SKM-1 treated with dmso at 0.1 percent for 144 hours (cell line): ENCODE measurements around the gene TRA2B.

ENCODE experiments used
- DNase-seq: peaks from one replicate; lab custom pipeline; 2025; ENCODE audit not compliant: unreplicated experiment; lab: John Stamatoyannopoulos, UW

Gene TRA2B

GRCh38 chr3:185937689-185938374 is at the start of gene TRA2B:
Gene TRA2B, minus strand, starts transcription at chr3:185938014. Its CDS starts 154 bp downstream, at chr3:185937860.
- DNase-seq, result peak; percentile 99

GRCh38 chr3:185986198-185986777 is 48.5 kb upstream of the TRA2B start:
- no peak for DNase-seq

GRCh38 chr3:185984203-185984602 is 46.4 kb upstream of the TRA2B start:
- no peak for DNase-seq

GRCh38 chr3:185983495-185984141 is 45.8 kb upstream of the TRA2B start:
- DNase-seq, result peak; percentile 58

- no peak for DNase-seq
Observed at GRCh38 chr3:185982632-185983031, 44.8 kb upstream of the TRA2B start.

- DNase-seq, result no peak
Observed at GRCh38 chr3:185981621-185982020, 43.8 kb upstream of the TRA2B start.

GRCh38 chr3:185979721-185980121 is 41.9 kb upstream of the TRA2B start:
- DNase-seq, result no peak

GRCh38 chr3:185978516-185978915 is 40.7 kb upstream of the TRA2B start:
- no peak for DNase-seq

- no peak for DNase-seq
Observed at GRCh38 chr3:185977679-185978040, 39.8 kb upstream of the TRA2B start.

GRCh38 chr3:185976977-185977678 is 39.3 kb upstream of the TRA2B start:
- peak; percentile 70 for DNase-seq

- DNase-seq, result no peak
Observed at GRCh38 chr3:185976100-185976499, 38.3 kb upstream of the TRA2B start.

GRCh38 chr3:185971579-185971978 is 33.8 kb upstream of the TRA2B start:
- DNase-seq, result no peak

- no peak for DNase-seq
Observed at GRCh38 chr3:185968168-185968567, 30.4 kb upstream of the TRA2B start.

- DNase-seq, result no peak
Observed at GRCh38 chr3:185966655-185967054, 28.8 kb upstream of the TRA2B start.

GRCh38 chr3:185965496-185965895 is 27.7 kb upstream of the TRA2B start:
- no peak for DNase-seq

GRCh38 chr3:185961675-185962232 is 23.9 kb upstream of the TRA2B start:
- DNase-seq, result no peak

- no peak for DNase-seq
Observed at GRCh38 chr3:185960522-185961288, 22.9 kb upstream of the TRA2B start.

GRCh38 chr3:185959609-185960521 is 22.1 kb upstream of the TRA2B start:
- DNase-seq, result peak; percentile 27

GRCh38 chr3:185958626-185959025 is 20.8 kb upstream of the TRA2B start:
- DNase-seq, result no peak

- no peak for DNase-seq
Observed at GRCh38 chr3:185956244-185956643, 18.4 kb upstream of the TRA2B start.
